Stimulated activated CD8-positive, alpha-beta memory T cell treated with anti-CD3 and anti-CD28 coated beads, Interleukin-7, amount 100 ng/mL, for 4 hours (primary cell): ENCODE results near the gene TAF11L2.
"Not testable (repeated sequence)": the region's sequence is repeated elsewhere in the genome, so short reads cannot be mapped to it uniquely, and the experiment has no call there.

Experiments
- DNase-seq, 2 donors: peaks; one replicate each; pipeline ENCODE4 v3.0.0-alpha.2; 2020; ENCODE audit warnings: low read depth in 2 of 2

TAF11L2 gene

DNA sequence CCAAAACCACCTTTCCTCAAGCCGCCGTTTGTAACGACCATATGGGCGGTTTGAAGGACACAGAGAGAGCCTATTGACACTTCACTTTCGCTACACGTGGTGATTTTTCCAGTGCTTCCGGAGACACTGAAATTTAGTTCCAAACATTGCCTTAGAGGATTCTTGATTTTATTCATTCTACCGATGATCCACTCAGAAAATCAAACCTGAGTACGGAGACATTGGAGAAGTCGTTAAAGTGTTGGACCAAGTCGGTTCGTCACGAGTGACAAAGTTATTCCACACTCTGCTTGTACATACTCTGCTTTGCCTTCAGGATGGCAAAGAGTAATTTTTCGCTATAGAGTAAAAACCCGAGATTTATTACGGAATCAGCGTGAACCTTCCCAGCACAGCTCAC is 28.5 kb downstream of the TAF11L2 start:
- DNase-seq, result not testable (repeated sequence)

DNA sequence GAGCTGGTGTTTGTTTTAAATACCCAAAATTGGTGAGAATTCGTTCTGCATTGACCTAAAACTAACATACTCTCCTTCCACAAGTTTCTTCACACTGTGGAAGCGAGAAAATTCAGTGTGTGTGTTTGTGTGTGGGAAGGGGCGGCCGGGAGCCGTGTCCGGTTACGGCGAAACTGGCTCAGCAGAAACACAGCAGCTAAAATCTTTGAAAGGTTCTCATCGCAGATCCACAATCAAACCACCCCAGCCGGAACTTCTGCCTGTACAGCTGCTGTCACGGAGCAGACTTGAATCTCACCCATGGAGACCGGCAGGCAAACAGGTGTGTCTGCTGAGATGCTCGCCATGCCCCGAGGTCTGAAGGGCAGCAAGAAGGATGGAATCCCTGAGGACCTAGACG is 30.3 kb downstream of the TAF11L2 start, which contains the start of gene TAF11L6:
Gene TAF11L6, plus strand, starts transcription at position 301 of the 400 bp plus-strand sequence.
- DNase-seq, result not testable (repeated sequence)
